ENCODE data around the gene GRHL3.

GRHL3 gene

DNA sequence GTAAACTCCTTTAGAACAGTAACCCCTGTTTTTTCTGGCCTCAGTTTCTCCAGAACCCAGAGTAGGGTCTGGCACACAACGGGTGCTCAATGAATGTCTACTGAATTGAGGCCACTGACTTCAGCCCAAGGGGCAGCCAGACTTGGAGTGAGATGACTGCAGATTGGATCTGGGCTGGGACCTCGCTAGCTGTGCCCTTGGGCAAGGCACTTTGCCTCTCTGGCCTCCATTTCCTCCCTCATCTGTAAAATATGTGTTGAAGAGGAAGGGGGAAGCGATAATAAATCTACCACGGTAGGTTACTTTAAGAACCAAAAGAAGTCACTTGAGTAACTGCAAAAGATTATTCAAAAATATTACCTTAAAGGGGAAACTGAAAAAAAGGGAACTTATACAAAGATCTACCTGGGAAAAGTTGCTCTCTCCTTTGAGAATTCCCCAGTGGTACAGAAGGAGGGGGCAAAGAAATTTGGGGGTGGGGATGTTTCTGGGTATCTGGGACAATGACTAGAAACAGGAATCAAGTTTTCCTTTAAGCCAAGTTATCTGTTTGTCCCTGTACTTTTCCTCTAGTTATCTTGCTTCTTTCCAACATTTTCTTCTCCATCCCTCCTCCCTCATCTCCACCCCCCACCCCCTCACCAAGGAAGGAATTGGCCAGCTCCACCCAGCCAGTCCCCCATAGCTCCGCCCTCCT lies 394 bp upstream of the GRHL3 start:
- DNase-seq = no peak

DNA sequence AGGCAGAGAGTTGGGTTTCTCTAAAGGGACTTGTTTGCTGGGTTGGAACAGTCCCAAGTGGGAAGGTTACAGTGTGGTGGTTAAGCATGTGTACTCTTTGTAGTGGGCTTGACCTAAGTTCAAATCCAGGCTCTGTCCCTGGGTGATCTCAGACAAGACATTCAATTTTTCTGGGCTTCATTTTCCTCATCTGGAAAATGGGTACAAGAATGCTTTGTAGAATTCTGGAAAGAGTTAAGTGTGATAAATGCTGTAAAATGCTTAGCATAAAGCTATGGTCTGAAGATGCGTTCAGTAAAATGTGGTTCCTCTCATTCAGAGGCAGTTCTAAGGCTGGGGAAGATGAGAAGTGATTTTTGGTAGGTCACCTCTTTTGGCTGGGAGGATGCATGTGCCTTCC lies 805 bp downstream of the GRHL3 start:
- DNase-seq = no peak

DNA sequence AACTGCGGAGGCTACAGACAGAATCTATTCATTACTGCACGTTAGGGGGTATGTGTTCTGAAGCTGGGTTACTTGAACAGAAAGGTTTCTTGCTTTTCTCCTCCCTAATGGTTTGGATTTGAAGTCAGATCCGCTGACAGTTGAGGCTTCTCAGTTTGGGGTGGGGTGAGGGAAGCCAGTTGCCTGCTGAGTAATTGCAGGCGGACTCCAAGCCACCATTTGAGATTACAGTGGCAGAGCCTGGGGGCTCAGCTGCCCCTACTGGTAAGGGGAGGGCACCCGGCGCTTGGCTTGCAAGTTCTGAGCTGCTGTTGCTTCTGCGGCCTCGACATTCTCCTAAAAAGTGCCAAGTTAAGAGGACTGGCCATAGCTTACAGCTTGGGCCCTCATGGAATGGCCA lies 2.0 kb downstream of the GRHL3 start:
- no peak for DNase-seq

DNA sequence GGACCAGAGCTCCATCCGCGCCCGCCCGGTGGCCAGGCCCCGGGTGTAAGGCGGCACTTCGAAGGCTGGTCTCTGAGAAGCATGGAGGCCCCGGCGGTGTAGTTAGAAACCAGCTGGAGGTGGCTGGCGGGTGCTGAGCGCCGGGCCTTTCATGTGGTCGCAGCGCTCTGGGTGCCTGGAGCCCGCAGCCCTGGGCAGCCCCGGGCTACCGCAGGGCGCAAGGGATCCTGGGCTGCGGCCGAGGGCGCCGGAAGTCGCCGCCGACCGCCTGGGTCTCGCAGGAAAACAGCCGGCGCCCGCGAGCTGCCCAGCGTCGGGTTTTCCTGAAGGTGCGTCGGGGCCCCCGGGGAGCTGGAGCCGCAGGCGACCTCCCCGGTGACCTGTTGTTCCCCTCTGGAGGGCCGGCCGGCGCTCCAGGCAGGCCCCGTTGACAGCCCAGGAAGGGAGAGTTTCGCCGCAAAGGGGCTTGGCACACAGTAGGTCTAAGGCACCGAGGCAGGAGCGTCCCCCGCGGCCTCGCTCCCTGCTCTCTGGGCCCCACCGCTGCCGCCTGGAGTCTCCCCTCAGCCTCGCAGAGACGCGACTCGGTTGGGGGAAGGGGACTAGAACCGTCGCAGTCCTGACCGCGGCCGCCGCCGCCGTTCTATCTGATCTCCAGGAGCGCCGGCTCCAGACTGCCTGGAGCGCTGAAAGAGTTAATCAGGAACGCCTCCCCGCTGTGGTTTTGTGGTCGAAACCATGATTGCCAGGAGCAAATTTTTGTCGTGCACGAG lies 2.7 kb downstream of the GRHL3 start:
- DNase-seq = peak; percentile 86

DNA sequence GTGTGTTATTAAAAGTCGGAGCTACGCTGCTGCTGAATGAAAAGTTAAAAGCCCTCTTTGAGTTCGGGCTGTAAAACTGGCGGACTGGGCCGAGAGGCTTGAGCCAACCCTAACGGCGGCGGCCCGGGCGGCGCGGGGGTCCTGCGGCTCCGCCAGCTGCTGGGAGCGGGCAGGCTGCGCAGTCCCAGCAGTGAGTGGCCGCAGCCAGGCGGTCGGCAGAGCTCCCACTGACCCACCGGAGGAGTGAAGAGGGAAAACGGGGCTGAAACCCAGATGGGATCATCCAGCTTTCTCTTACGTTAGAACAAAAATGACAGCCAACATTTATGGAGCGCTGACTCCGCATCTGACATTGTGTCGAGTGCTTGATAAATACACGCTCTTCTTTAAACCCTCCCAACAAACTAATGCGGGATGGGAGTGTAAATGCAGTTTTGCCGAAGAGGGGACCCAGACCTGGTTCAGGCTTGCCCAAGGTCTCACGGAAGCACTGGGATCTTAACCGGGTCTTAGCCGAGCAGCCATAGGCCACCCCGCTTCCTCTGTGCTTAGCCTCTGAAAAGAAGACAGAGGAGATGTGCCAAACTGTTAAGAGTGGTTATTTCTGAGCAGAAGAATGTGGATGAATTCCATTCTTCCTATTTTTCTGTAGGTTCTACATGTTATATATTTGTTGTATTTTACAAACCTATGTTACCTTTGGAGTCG lies 3.5 kb downstream of the GRHL3 start:
- no peak for DNase-seq

DNA sequence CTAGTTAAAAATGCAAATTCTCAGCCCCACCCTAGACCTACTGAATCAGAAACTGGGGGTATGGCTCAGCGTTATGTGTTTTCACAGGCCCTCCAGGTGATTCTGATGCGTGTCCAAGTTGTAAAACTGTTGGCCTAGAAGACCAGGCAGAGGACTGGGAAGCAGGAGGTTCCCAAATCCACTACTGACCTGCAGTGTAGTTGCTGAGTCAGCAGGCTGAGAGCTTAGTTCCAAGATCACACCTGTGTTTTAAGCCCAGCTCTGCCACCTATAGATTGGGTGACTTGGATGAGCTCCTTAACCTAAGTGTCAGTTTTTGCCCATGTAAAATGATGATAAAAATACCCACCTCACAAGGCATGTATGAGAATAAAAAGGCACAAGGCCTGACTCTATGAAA lies 4.1 kb downstream of the GRHL3 start:
- no peak for DNase-seq

DNA sequence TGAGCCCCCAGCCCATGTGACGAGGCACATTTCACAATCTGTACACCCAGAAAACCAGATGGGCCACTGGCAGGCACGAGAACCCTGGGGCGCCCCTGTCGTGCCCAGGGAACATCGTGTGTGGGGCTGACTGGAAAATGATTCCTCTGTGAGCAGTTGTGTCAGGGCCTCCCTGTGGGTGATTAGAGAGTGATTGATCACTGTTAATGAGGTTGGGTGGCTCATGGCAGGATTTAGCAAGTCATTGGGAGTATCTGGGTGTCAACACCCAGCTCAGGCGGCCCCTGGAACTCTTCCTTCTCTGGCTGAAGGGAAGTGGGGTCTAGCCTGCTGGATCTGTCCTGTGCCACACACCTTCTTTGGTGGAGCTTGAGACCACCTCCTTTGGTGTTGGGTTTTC lies 5.7 kb downstream of the GRHL3 start:
- DNase-seq = no peak

DNA sequence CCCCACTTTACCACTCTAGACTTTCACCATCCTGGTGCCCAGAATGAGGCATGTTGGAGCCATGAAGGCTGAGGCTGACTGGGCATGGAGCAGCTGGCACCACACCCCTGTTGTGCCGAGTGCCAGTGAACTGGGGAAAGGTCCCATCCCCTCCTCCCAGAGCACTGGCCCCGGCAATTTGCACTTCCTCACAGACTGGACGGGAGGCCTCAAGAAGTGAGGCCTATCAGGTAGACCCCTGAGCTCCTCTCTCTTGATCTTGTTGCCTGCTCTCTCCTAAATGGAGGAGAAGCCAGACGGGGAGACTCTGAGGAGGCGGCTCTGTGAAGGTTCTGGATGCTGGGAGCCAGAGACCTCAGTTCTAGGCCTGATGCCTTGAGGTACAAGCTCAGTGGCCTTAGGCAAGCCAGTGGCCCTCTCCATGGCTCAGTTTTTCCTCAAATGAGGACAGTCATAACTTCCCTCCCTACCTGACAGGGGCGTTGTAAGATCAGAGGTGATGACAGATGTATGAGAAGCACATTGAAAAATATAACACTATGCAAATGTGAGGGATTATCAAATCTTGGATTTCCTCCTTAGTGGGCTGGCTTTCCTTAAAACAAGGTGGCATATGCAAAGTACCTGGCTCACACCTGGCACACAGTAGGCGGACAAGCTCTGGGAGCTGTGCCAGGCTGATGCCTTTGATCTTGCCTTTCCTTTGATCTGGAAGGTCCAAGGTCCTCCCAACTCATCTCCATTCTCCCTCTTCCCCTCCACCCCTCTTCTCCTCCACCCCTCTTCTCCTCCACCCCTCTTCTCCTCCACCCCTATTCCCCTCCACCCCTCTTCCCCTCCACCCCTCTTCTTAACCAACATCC lies 6.7 kb downstream of the GRHL3 start:
- DNase-seq = no peak

DNA sequence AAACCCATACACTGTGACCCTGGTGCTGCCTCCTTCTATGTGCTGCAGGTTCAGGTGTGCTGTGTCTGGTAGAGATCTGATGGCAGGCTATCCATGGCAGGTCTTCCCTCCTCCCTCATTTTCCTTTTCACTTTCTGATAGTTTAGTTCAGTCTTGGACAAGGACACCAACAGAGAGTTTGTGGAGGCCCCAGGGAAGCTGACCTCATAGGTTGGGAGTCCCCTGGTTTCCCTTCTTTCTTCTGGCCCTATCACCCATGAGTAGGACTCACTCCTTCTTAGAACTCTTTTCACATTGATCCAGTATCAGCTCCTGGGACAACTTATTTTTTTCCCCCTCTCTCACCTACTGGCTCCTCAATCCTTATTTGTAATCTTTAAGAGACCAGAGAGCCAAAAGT lies 8.3 kb downstream of the GRHL3 start:
- DNase-seq = no peak

DNA sequence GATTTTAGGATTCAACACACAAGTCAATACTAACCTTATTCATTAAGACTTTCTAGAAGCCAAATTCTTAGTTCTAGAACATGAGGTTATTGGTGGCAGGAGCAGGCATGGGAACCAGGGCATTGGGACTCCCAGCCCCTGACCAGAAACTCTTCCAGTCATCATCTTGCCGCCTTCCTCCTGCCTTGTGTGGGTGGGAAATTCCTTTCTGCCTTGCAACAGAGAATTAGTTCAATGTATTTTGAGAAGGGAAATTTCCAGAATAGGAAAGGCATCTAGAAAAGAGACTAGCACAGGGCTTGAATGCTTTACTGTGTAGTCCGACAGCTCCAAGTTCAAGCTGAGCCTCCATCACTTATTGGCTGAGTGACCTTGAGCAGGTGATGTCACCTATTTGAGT lies 8.7 kb downstream of the GRHL3 start:
- DNase-seq = peak; percentile 36

DNA sequence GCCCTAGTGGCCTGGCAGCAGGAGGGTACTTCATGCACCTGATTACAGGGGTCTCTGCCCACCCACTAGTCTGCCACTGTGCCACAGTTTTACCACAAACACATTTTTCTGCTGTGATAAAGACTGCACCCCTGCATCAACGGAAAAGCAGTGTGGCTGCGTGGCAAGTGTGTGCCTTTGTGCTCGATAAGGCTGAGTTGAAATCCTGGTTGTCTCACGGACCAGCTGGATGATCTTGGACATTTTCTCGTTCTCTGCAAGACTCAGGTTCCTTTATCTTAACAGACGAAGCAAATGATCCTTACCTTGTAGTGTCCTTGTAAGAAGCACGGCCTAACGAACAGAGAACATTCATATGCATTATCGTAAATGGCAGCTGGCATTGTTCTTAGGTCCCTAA lies 10.2 kb downstream of the GRHL3 start:
- DNase-seq = no peak

DNA sequence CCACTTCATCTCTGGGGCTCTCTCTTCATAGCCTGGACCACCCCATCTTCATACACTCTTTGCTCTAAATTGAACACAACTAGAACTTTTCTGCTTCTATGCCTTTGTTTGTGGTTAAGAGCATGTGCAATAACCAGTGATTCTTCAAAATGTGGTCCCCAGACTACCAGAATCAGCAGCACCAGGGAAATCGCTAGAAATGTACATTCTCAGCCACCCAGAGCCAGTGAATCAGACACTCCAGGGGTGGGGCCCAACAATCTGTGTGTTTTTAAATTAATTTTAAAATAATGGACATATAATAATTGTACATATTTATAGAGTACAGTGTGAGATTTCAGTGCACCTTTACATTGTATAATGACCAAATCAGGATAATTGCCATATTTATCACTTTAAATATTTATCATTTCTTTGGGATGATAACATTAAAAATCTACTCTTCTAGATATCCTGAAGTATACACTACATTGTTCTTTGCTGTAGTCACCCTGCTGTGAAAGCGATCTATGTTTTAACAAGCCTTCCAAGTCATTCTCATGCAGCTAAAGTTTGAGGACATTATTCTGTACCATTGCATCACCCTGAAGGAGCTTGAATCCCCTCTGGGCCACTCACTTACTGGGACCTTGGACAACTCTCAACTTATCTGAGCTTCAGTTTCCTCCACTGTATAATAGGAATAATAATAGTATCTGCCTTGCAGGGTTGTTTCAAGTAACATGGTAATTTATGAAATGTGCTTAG lies 10.8 kb downstream of the GRHL3 start:
- peak; percentile 93 for DNase-seq

DNA sequence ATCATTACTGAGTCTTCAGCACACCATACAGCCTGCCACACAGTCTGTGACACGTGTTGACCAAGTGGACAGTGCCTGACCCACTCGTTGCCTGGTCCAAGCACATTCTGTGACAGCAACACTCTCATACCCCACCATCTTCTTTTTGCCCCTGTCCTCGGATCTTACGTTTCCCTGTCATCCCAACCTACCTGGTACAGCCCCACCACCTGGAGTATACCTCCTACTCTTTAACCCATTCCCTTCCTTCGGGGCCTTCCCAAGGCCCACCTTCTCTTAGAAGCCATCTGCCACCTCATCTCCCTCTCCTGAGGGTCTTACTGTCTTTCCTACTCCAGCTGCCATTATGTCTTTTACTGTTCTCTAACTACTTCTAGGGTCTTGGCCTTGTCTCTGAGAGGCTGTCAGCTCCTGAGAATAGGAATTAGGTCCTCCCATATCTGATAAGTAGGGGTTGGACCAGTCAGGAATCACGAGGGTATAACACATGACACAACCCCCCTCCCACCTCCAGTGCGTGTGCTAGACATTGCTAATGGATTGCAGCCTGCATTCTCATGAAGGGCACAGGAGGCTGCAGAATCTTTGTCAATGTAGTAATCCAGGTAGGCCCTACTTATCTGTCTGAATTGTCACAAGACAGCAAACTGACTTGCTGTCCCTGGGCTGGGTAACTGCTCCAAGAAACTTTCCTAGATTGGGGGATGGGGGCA lies 13.0 kb downstream of the GRHL3 start:
- no peak for DNase-seq

DNA sequence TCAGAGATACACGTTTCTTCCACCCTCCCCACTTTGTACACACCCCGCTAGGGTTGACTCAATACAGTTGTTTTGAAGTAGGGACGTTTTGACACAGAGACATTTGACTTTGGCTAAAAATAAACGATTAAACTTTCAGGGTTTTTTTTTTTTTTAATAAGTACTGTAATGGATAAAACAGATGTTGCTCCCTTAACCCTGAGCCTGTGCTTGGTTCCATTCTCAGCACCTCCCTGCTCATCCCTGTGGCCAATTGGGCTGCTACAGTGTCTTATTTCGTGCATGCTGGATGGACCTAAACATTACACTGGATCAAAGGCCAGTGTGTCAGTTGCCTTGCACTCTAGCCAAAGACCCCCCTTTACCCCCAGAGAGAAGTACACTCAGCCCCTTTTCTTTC lies 16.9 kb downstream of the GRHL3 start:
- no peak for DNase-seq

DNA sequence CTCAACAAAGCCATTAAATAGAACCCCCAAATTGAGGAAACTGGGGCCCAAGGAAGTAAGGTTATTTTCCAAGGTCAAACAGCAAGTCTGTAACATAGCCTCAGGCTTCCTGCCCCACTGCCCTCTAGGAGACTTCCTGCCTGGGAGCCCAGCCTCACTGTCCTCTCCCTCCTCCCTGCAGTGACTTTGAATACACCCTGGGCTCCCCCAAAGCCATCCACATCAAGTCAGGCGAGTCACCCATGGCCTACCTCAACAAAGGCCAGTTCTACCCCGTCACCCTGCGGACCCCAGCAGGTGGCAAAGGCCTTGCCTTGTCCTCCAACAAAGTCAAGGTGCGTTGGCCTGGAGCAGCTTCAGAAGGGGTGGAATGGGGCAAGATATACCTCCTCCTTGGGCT lies 18.3 kb downstream of the GRHL3 start:
- no peak for DNase-seq

DNA sequence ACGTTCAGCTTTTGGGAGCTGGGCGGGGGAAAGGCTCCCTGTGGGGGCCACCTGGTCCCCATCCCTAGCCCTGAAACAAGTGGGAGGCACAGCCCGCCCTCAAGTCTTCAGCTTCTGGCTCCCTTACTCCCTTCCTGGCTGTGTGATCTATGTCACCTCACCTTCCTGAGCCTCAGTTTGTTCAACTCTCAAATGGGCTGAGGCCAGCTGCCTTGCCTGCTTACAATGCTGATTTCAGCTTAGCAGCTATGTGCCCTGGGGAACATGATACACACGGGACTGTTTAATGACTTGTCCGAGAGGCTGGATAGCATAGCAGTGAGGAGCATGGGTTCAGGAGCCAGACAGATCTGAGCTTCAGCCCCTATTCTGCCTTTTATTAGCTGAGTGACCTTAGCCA lies 19.3 kb downstream of the GRHL3 start:
- DNase-seq = no peak

DNA sequence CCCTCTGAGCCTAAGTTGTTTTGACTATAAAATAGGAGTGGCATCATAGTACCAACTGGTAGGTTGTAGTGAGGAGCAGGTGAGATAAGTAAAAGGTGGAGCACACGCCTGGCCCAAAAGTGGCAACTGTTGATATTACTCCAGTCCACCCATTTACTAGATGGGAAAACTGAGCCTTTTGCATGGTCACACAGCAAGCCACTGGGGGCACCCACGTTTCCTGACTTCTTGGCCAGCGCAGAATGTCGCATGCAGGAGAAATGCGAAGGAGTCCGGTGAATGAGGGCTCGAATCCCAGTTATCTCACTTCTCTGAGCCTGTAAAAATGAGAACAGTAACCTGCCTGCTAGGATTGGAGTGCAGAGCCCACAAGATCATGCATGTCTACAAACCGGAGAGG lies 20.8 kb downstream of the GRHL3 start:
- no peak for DNase-seq

DNA sequence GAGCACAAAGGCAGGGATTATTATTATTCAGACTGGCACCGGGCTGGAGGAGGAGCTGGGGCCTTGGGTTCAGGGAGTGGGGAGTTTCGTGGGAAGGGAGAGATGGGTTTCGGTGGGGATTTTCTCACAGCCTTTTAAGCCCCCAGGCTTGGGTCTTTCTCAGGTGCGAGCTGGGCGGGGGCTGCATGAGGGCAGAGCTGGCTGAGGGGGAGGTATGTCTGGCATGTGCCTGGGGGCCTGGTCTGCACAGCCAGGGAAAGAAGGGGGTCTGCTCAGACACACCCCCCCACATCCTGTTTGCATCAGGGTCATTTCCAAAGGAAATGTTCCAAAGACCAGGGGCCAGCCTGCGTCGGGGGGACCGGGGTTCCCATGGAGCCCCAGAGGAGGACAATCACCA lies 21.6 kb downstream of the GRHL3 start:
- no peak for DNase-seq

DNA sequence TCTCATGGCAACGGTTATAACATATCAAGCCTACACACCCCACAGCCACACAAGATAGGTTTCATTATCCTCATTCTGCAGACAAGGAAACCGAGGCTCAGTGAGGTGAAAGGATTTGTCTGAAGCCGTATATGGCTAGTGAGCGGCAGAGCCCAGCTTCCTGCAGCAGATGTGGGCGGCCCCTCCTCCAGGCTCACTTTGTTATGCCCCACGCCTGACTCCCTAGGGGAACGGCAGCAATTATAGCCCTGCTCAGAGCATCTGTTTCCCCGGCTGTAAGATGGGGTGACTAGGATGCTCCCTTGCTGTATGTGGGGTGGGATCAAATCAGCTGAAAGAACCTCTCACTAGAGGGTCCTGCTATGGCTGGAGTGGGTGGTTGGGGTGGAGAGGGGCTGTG lies 22.1 kb downstream of the GRHL3 start:
- peak; percentile 32 for DNase-seq

DNA sequence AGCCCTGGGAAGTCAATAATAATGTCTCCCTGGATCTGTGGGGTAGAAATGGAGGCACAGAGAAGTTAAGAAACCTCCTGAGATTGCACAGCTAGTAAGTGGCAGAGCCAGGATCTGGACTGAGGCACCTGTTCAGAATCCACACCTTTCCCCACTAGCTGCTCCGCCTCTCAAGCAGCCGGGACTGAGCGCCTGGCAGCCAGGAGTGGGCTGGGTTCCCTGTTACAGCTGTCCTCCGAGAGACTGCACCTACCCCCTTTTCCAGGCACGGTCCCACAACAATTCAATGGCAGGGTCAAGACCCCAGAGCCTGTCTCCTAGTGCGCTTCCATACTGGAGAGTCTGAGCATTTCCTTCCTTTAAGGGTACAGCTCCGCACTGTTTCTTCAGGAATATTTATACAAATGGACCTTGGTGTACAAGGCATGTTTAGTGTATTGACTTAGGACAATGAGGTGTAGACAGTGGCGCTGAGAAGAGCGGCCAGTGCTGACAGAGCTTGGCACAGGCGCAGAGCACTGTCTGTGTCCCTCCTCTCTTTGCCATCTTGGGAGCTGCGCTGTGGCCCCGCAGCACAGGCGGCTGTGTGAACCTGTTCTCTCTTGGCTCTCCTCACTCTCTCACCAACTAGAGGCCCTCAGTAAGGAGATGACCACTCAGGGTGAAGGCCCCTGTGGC lies 24.4 kb downstream of the GRHL3 start:
- no peak for DNase-seq
